Measurements from ENCODE around the gene KDM1B. TPM values are rescaled to one million over a fixed set of nuclear protein-coding genes. Genes with fewer than 3 reads are reported as not detected.

The KDM1B gene
- total RNA-seq, 1 experiment from 2014 or later = 47.2 TPM

DNA sequence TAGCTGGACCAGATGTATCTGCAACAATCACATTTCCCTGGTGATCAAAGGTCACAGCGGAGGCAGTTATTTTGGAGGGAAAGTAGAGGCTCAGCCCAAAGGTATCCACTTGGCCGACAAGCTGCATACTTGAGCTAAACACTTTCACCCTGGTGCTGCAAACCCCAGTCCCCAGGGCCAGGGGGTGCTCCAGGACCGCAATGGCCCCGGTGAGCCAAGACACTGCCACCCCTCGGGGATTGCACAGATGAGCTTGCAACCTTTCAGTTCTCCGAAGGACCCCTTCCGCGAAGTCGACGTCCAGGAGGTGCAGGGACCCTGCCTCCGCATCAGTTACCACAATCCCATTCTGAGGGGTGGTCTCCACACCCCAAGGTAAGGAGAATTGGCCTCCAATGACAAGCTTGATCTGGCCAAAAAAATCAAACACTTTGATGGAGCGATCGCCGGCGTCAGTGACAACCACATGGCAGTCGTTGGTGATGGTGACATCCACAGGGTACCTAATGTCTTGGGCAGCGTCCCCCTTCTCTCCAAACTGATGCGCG lies 33.6 kb upstream of the KDM1B start:
- no peak overlapping the region for H3K9ac ChIP-seq (ENCODE audit: low read length)
- no peak overlapping the region for H3K4me2 ChIP-seq (ENCODE audit: low read depth, low read length, poor library complexity, severe bottlenecking)
- H3K9me2 ChIP-seq (replicated peaks; ENCODE audit: insufficient read depth, low read length) = no peaks in the 10 kb centered on the region
- no peaks in the 10 kb centered on the region for H3K27me3 ChIP-seq (ENCODE audit: low read length)
- peak; percentile 81 for DNase-seq
- no peaks in the 10 kb centered on the region for H3K9me3 ChIP-seq (ENCODE audit: low read length)
- H4K20me1 ChIP-seq (ENCODE audit: insufficient read depth, low read depth, low read length) = no peaks in the 10 kb centered on the region
- no peaks in the 10 kb centered on the region for H3K4me1 ChIP-seq (ENCODE audit: low read length)
- H2AFZ ChIP-seq (ENCODE audit: low read length) = no peak overlapping the region
- no peaks in the 10 kb centered on the region for H3K36me3 ChIP-seq (ENCODE audit: insufficient read depth, low read length)
- H3K27ac ChIP-seq (ENCODE audit: low read length) = no peak overlapping the region
- H3K4me3 ChIP-seq (ENCODE audit: low read length) = no peak overlapping the region
- H3K79me2 ChIP-seq (ENCODE audit: low read length) = no peaks in the 10 kb centered on the region

DNA sequence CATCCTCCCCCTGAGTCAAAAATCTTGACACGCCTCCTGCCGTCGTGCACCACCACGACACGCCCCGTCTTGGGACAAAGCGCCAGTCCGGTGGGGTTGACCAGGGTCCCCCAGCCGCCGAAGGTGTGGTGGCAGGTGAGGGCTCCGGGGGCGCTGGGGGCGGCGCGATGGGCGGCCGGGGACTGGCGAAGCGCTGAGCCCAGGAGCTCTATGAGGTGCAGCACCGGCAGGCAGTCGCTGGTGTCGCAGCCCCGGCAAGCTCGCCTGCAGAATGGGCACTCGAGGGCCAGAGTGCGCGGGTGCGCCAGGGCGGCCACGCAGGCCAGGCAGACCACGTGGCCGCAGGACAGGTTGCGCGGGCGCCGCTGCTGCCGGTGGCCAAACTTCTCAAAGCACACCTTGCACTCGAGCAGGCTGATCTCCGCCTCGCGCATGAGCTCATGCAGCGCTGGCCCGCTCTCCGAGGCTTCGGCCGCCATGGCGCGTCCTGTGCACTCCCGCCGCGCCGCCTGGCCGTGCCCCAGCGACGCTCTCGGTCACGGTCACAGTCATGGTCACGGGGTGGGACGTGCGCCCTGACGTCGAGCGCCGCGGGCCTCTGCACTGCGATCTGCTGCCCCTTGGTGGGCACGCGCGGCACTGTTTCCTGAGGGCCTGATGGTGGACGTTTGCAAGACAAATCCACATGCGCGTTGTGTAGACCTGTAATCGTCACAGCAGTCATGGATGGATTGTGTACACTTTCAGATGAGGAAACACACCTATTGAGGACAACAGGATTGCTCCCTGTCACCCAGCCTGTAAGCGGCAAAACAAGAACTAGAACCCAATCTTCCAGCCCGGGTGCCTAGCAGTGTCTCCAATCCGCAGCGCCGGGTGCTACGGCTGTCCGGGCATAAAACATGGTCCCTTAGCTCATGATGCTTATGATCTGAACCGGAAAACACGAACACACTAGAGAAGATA lies 32.8 kb upstream of the KDM1B start, which contains the start of gene NHLRC1:
TSS of gene NHLRC1 (minus strand) at position 550 of the 966 bp plus-strand sequence. CDS start at position 479, 71 bp downstream.
- Histone ChIP-seq H3K4me1 (ENCODE audit: low read length) (no peaks in the 10 kb centered on the region), H3K27me3 (ENCODE audit: low read length) (no peaks in the 10 kb centered on the region), H4K20me1 (ENCODE audit: insufficient read depth, low read depth, low read length) (no peaks in the 10 kb centered on the region), H3K79me2 (ENCODE audit: low read length) (no peaks in the 10 kb centered on the region), H3K9me2 (replicated peaks; ENCODE audit: insufficient read depth, low read length) (no peaks in the 10 kb centered on the region), H3K9me3 (ENCODE audit: low read length) (no peaks in the 10 kb centered on the region), H3K4me3 (ENCODE audit: low read length) (no peak within 1 kb of the TSS), H3K9ac (ENCODE audit: low read length) (no peak within 1 kb of the TSS), H3K4me2 (ENCODE audit: low read depth, low read length, poor library complexity, severe bottlenecking) (no peak within 1 kb of the TSS), H3K27ac (ENCODE audit: low read length) (no peak within 1 kb of the TSS), H3K36me3 (ENCODE audit: insufficient read depth, low read length) (no peaks in the 10 kb centered on the region), H2AFZ (ENCODE audit: low read length) (no peak within 1 kb of the TSS)
- DNase-seq = no peak

GRCh38 chr6:18126121-18126520 lies 29.1 kb upstream of the KDM1B start:
- Histone ChIP-seq H3K9me2 (replicated peaks; ENCODE audit: insufficient read depth, low read length) (no peaks in the 10 kb centered on the region), H3K4me3 (ENCODE audit: low read length) (no peak overlapping the region), H3K79me2 (ENCODE audit: low read length) (no peaks in the 10 kb centered on the region), H3K9me3 (ENCODE audit: low read length) (no peaks in the 10 kb centered on the region), H2AFZ (ENCODE audit: low read length) (no peak overlapping the region), H3K36me3 (ENCODE audit: insufficient read depth, low read length) (no peaks in the 10 kb centered on the region), H3K27ac (ENCODE audit: low read length) (no peak overlapping the region), H3K4me1 (ENCODE audit: low read length) (no peaks in the 10 kb centered on the region), H3K9ac (ENCODE audit: low read length) (no peak overlapping the region), H4K20me1 (ENCODE audit: insufficient read depth, low read depth, low read length) (no peaks in the 10 kb centered on the region), H3K27me3 (ENCODE audit: low read length) (no peaks in the 10 kb centered on the region), H3K4me2 (ENCODE audit: low read depth, low read length, poor library complexity, severe bottlenecking) (no peak overlapping the region)
- DNase-seq = no peak

DNA sequence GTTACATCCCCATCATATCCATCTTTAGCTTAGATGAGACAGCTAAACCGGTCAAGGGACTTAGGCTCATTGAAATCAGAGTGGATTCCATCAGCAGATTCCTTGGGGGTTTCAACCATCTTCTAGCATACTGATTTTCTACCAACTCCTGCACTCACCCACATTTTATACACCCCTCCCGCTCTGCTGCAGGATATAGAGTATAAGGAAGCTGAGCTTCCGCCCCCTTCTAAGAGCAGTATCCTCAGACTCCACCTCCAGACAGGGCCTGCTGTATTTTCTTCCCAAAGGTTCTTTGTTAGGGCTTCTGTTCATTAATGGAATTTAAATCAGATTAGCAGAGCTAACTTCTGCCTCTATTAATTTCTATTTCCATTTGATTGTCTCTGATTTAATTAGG lies 22.9 kb upstream of the KDM1B start:
- H2AFZ ChIP-seq (ENCODE audit: low read length) = no peak overlapping the region
- no peak for DNase-seq
- H3K79me2 ChIP-seq (ENCODE audit: low read length) = no peaks in the 10 kb centered on the region
- H3K9me2 ChIP-seq (replicated peaks; ENCODE audit: insufficient read depth, low read length) = no peaks in the 10 kb centered on the region
- H3K27me3 ChIP-seq (ENCODE audit: low read length) = no peaks in the 10 kb centered on the region
- H3K4me1 ChIP-seq (ENCODE audit: low read length) = no peaks in the 10 kb centered on the region
- no peaks in the 10 kb centered on the region for H3K9me3 ChIP-seq (ENCODE audit: low read length)
- no peaks in the 10 kb centered on the region for H4K20me1 ChIP-seq (ENCODE audit: insufficient read depth, low read depth, low read length)
- no peak overlapping the region for H3K4me2 ChIP-seq (ENCODE audit: low read depth, low read length, poor library complexity, severe bottlenecking)
- H3K36me3 ChIP-seq (ENCODE audit: insufficient read depth, low read length) = no peaks in the 10 kb centered on the region
- H3K4me3 ChIP-seq (ENCODE audit: low read length) = no peak overlapping the region
- no peak overlapping the region for H3K27ac ChIP-seq (ENCODE audit: low read length)
- H3K9ac ChIP-seq (ENCODE audit: low read length) = no peak overlapping the region

DNA sequence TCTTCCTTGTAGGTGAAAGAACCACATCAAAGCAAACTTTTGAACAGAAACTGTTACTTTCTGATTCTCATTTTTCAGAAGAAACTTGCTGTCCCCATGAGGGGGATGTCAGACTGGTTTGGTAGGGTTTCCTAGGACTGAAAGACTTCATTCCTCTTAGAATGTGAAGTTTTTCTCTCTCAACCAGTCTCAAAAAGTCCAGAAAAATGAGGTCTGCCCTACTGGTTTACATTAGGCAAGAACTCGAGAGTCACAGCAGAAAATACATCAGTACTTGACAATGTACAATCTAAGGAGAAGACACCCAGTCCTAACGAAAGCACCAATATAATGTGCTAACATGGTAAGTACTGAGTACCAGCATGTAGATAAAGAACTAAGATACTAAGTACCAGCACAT lies 20.1 kb upstream of the KDM1B start:
- Histone ChIP-seq H3K9me3 (ENCODE audit: low read length) (no peaks in the 10 kb centered on the region), H3K36me3 (ENCODE audit: insufficient read depth, low read length) (no peaks in the 10 kb centered on the region), H3K4me2 (ENCODE audit: low read depth, low read length, poor library complexity, severe bottlenecking) (no peak overlapping the region), H2AFZ (ENCODE audit: low read length) (no peak overlapping the region), H3K79me2 (ENCODE audit: low read length) (no peaks in the 10 kb centered on the region), H3K27ac (ENCODE audit: low read length) (no peak overlapping the region), H3K9me2 (replicated peaks; ENCODE audit: insufficient read depth, low read length) (no peaks in the 10 kb centered on the region), H3K27me3 (ENCODE audit: low read length) (no peaks in the 10 kb centered on the region), H3K9ac (ENCODE audit: low read length) (no peak overlapping the region), H3K4me3 (ENCODE audit: low read length) (no peak overlapping the region), H4K20me1 (ENCODE audit: insufficient read depth, low read depth, low read length) (no peaks in the 10 kb centered on the region), H3K4me1 (ENCODE audit: low read length) (no peaks in the 10 kb centered on the region)
- DNase-seq = no peak

DNA sequence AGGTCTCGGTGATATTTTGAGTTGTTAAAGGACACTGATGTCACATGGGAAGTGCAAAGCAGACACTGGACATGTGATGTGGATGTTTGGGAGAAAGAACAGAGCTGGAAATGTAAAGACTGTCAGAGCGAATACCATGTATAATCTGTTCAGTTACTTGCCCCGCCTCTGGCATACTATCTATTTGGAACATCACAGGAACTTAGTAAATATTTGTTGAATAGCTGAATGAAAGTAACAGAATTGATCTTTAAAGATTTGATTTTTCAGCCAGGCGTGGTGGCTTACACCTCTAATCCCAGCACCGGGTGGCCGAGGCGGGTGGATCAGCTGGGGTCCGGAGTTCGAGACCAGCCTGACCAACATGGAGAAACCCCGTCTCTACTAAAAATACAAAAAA lies 19.0 kb upstream of the KDM1B start:
- Histone ChIP-seq H3K9me3 (ENCODE audit: low read length) (no peaks in the 10 kb centered on the region), H3K36me3 (ENCODE audit: insufficient read depth, low read length) (no peaks in the 10 kb centered on the region), H3K9me2 (replicated peaks; ENCODE audit: insufficient read depth, low read length) (no peaks in the 10 kb centered on the region), H3K4me3 (ENCODE audit: low read length) (no peak overlapping the region), H4K20me1 (ENCODE audit: insufficient read depth, low read depth, low read length) (no peaks in the 10 kb centered on the region), H3K4me1 (ENCODE audit: low read length) (no peaks in the 10 kb centered on the region), H3K27me3 (ENCODE audit: low read length) (no peaks in the 10 kb centered on the region), H3K27ac (ENCODE audit: low read length) (no peak overlapping the region), H2AFZ (ENCODE audit: low read length) (no peak overlapping the region), H3K9ac (ENCODE audit: low read length) (no peak overlapping the region), H3K4me2 (ENCODE audit: low read depth, low read length, poor library complexity, severe bottlenecking) (no peak overlapping the region), H3K79me2 (ENCODE audit: low read length) (no peaks in the 10 kb centered on the region)
- DNase-seq = no peak

DNA sequence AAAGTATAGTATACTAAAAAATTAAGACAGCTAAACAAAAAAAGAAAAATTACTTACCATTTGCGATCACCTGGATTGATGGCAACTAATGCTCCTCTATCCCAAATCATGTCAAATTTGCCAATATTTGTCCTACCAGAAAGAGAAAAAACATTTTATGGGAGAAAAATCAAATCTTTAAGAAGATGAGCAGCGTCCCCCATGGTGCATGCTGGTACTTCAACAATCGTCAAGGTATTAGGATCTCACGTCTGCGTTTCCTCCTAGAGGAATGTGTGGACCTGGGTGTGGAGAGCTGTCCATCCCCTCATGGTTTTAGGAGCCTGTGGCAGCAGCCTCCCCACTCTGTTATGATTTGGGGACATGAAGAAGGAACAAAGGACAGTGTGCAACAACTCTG lies 16.3 kb upstream of the KDM1B start:
- Histone ChIP-seq H3K36me3 (ENCODE audit: insufficient read depth, low read length) (no peaks in the 10 kb centered on the region), H2AFZ (ENCODE audit: low read length) (no peak overlapping the region), H3K9me2 (replicated peaks; ENCODE audit: insufficient read depth, low read length) (no peaks in the 10 kb centered on the region), H3K9me3 (ENCODE audit: low read length) (no peaks in the 10 kb centered on the region), H3K27me3 (ENCODE audit: low read length) (no peaks in the 10 kb centered on the region), H3K4me2 (ENCODE audit: low read depth, low read length, poor library complexity, severe bottlenecking) (no peak overlapping the region), H3K9ac (ENCODE audit: low read length) (no peak overlapping the region), H3K79me2 (ENCODE audit: low read length) (no peaks in the 10 kb centered on the region), H4K20me1 (ENCODE audit: insufficient read depth, low read depth, low read length) (no peaks in the 10 kb centered on the region), H3K27ac (ENCODE audit: low read length) (no peak overlapping the region), H3K4me3 (ENCODE audit: low read length) (no peak overlapping the region), H3K4me1 (ENCODE audit: low read length) (no peaks in the 10 kb centered on the region)
- DNase-seq = no peak

GRCh38 chr6:18139935-18140621 lies 15.1 kb upstream of the KDM1B start:
- Histone ChIP-seq H4K20me1 (ENCODE audit: insufficient read depth, low read depth, low read length) (no peaks in the 10 kb centered on the region), H3K27ac (ENCODE audit: low read length) (no peak overlapping the region), H3K79me2 (ENCODE audit: low read length) (no peaks in the 10 kb centered on the region), H3K4me2 (ENCODE audit: low read depth, low read length, poor library complexity, severe bottlenecking) (no peak overlapping the region), H3K9me2 (replicated peaks; ENCODE audit: insufficient read depth, low read length) (no peaks in the 10 kb centered on the region), H3K36me3 (ENCODE audit: insufficient read depth, low read length) (no peaks in the 10 kb centered on the region), H3K9me3 (ENCODE audit: low read length) (no peaks in the 10 kb centered on the region), H3K4me3 (ENCODE audit: low read length) (no peak overlapping the region), H3K4me1 (ENCODE audit: low read length) (no peaks in the 10 kb centered on the region), H2AFZ (ENCODE audit: low read length) (no peak overlapping the region), H3K9ac (ENCODE audit: low read length) (no peak overlapping the region), H3K27me3 (ENCODE audit: low read length) (no peaks in the 10 kb centered on the region)
- no peak for DNase-seq
